ENCODE results near the gene PTGFRN. TPM values are rescaled to one million over a fixed set of nuclear protein-coding genes. Genes with fewer than 3 reads are reported as not detected.
A peak's percentile ranks its signal among the peaks of the same experiment; 100 is the strongest.
"Not testable (repeated sequence)": the region's sequence is repeated elsewhere in the genome, so short reads cannot be mapped to it uniquely, and the experiment has no call there.

Gene PTGFRN
- total RNA-seq, 2 experiments from 2014 or later, result not detected

GRCh38 chr1:116933606-116934515 is 24.1 kb downstream of the PTGFRN start:
- Histone ChIP-seq H3K4me2 (ENCODE audit: low read length) (no peak overlapping the region), H3K4me3 (ENCODE audit: low read depth, low read length, poor library complexity, severe bottlenecking) (no peak overlapping the region), H3K27ac (ENCODE audit: low read depth, low read length, poor library complexity, severe bottlenecking) (no peak overlapping the region), H3K9me2 (ENCODE audit: insufficient read depth, low read length) (no peaks in the 10 kb centered on the region), H3K4me1 (ENCODE audit: insufficient read depth, low read length, poor library complexity, severe bottlenecking) (no peaks in the 10 kb centered on the region), H3K36me3 (ENCODE audit: insufficient read depth, low read length) (no peaks in the 10 kb centered on the region), H4K20me1 (ENCODE audit: insufficient read depth, low read length) (no peaks in the 10 kb centered on the region), H3K79me2 (ENCODE audit: insufficient read depth, low read depth, low read length) (no peaks in the 10 kb centered on the region), H2AFZ (ENCODE audit: low read length) (no peak overlapping the region), H3K9me3 (ENCODE audit: low read length) (no peaks in the 10 kb centered on the region)
- no peak for DNase-seq (ENCODE audit: low spot score)
- BruUV-seq (replicated peaks), result no TSS peak
- ChIA-PET CTCF (ENCODE audit: unreplicated experiment) (no interaction called here), POLR2A (no interaction called here)
- TF ChIP-seq EZH2phosphoT487 (IDR thresholded peaks at IDR 0.05; ENCODE audit: borderline replicate concordance, low read depth, low read length) (no peak), CTCF (conservative IDR thresholded peaks at IDR 0.05; ENCODE audit: low read length) (no peak)
- intact Hi-C loops (cut with micrococcal nuclease; ENCODE audit: unreplicated experiment), result no loop called here

DNA sequence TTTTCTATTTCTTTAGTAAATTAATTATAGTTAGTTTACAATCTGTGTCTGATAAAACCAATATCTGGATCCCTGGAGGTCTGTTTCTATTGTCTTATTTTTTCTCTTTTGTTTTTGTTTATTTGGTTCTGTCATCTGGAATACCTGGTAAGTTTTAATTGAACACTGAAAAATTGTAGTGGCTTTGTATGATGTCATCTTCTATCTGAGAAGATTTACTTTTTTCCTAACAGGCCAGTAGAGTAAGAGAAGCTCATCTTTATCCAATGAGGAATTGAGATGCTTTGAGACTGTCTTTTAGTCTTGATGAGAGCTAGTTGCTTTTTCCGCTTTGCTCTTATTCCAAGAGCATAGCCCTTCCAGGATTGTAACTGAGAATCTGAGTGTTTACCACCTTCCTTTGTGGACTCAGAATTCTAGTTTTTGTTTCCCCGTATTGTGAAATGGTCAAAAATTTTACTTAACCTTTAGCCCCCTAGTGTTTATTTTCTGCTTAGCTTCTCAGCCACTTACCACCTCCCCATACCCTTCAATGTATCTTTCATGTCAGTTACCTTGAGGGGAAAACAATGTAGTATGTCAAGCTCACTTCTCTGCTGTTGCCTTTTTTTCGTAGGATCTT is 25.0 kb downstream of the PTGFRN start:
- H2AFZ ChIP-seq (ENCODE audit: low read length), result no peak overlapping the region
- POLR2A ChIA-PET, result interaction anchor here (1.1 kb wide), 1 partner anchor 9 kb away, joined by 3 read pairs; no protein-coding TSS in a partner anchor
- no peaks in the 10 kb centered on the region for H3K4me1 ChIP-seq (ENCODE audit: insufficient read depth, low read length, poor library complexity, severe bottlenecking)
- H3K4me3 ChIP-seq (ENCODE audit: low read depth, low read length, poor library complexity, severe bottlenecking), result no peak overlapping the region
- no peaks in the 10 kb centered on the region for H3K36me3 ChIP-seq (ENCODE audit: insufficient read depth, low read length)
- intact Hi-C loops (cut with micrococcal nuclease; ENCODE audit: unreplicated experiment), result no loop called here
- H3K79me2 ChIP-seq (ENCODE audit: insufficient read depth, low read depth, low read length), result no peaks in the 10 kb centered on the region
- no peaks in the 10 kb centered on the region for H3K9me3 ChIP-seq (ENCODE audit: low read length)
- no peak overlapping the region for H3K4me2 ChIP-seq (ENCODE audit: low read length)
- TF ChIP-seq EZH2phosphoT487 (IDR thresholded peaks at IDR 0.05; ENCODE audit: borderline replicate concordance, low read depth, low read length), result no peak
- peak; percentile 72 for TF ChIP-seq CTCF (conservative IDR thresholded peaks at IDR 0.05; ENCODE audit: low read length)
- H3K27ac ChIP-seq (ENCODE audit: low read depth, low read length, poor library complexity, severe bottlenecking), result no peak overlapping the region
- no TSS peak for BruUV-seq (replicated peaks)
- no peaks in the 10 kb centered on the region for H4K20me1 ChIP-seq (ENCODE audit: insufficient read depth, low read length)
- CTCF ChIA-PET (ENCODE audit: unreplicated experiment), result no interaction called here
- DNase-seq (ENCODE audit: low spot score), result peak; percentile 30
- H3K9me2 ChIP-seq (ENCODE audit: insufficient read depth, low read length), result no peaks in the 10 kb centered on the region

DNA sequence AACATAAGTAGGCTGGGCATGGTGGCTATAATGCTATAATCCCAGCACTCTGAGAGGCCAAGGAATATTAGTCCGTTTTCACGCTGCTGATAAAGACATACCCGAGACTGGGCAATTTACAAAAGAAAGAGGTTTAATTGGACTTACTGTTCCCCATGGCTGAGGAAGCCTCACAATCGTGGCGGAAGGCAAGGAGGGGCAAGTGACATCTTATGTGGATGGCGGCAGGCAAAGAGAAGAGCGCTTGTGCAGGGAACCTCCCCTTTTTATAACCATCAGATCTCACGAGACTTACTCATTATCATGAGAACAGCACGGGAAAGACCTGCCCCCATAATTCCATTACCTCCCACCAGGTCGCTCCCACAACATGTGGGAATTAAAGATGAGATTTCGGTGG is 28.5 kb downstream of the PTGFRN start:
- DNase-seq (ENCODE audit: low spot score), result no peak
- H3K36me3 ChIP-seq (ENCODE audit: insufficient read depth, low read length), result no peaks in the 10 kb centered on the region
- no peak overlapping the region for H3K4me3 ChIP-seq (ENCODE audit: low read depth, low read length, poor library complexity, severe bottlenecking)
- no peak overlapping the region for H3K4me2 ChIP-seq (ENCODE audit: low read length)
- no peak overlapping the region for H3K27ac ChIP-seq (ENCODE audit: low read depth, low read length, poor library complexity, severe bottlenecking)
- POLR2A ChIA-PET, result no interaction called here
- H3K4me1 ChIP-seq (ENCODE audit: insufficient read depth, low read length, poor library complexity, severe bottlenecking), result no peaks in the 10 kb centered on the region
- H3K9me2 ChIP-seq (ENCODE audit: insufficient read depth, low read length), result no peaks in the 10 kb centered on the region
- H2AFZ ChIP-seq (ENCODE audit: low read length), result no peak overlapping the region
- TF ChIP-seq CTCF (conservative IDR thresholded peaks at IDR 0.05; ENCODE audit: low read length) (no peak), EZH2phosphoT487 (IDR thresholded peaks at IDR 0.05; ENCODE audit: borderline replicate concordance, low read depth, low read length) (no peak)
- H3K9me3 ChIP-seq (ENCODE audit: low read length), result no peaks in the 10 kb centered on the region
- no peaks in the 10 kb centered on the region for H4K20me1 ChIP-seq (ENCODE audit: insufficient read depth, low read length)
- CTCF ChIA-PET (ENCODE audit: unreplicated experiment), result no interaction called here
- intact Hi-C loops (cut with micrococcal nuclease; ENCODE audit: unreplicated experiment), result no loop called here
- no peaks in the 10 kb centered on the region for H3K79me2 ChIP-seq (ENCODE audit: insufficient read depth, low read depth, low read length)
- BruUV-seq (replicated peaks), result no TSS peak

DNA sequence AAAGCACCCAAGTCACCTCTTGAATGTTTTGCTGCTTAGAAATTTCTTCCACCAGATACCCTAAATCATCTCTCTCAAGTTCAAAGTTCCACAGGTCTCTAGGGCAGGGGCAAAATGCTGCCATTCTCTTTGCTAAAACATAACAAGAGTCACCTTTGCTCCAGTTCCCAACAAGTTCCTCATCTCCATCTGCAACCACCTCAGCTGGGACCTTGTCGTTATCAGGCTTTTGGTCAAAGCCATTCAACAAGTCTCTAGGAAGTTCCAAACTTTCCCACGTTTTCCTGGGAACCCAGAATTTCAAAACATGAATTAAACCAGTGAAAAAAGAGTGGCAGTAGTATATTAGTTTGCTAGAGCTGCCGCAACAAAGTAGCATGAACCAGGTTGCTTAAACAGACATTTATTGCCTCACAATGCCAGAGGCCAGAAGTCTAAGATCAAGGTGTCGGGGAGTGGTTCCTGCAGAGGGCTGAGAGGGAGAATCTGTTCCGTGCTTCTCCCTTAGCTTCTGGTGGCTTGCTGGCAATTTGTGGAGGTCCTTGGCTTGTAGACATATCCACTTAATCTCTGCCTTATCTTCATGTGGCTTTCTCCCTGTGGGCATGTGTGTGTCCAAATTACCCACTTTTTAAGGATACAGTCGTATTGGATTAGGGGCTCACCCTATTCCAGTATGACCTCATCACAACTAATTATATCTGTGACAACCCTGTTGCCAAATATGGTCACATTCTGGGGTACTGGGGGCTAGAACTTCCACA is 30.2 kb downstream of the PTGFRN start:
- H3K4me3 ChIP-seq (ENCODE audit: low read depth, low read length, poor library complexity, severe bottlenecking); H3K9me3 ChIP-seq (ENCODE audit: low read length); H3K9me2 ChIP-seq (ENCODE audit: insufficient read depth, low read length); H3K36me3 ChIP-seq (ENCODE audit: insufficient read depth, low read length); H3K4me1 ChIP-seq (ENCODE audit: insufficient read depth, low read length, poor library complexity, severe bottlenecking); H3K27ac ChIP-seq (ENCODE audit: low read depth, low read length, poor library complexity, severe bottlenecking); H2AFZ ChIP-seq (ENCODE audit: low read length); BruUV-seq (replicated peaks); intact Hi-C loops (cut with micrococcal nuclease; ENCODE audit: unreplicated experiment); H3K4me2 ChIP-seq (ENCODE audit: low read length); CTCF ChIA-PET (ENCODE audit: unreplicated experiment); H3K79me2 ChIP-seq (ENCODE audit: insufficient read depth, low read depth, low read length); DNase-seq (ENCODE audit: low spot score); H4K20me1 ChIP-seq (ENCODE audit: insufficient read depth, low read length): not testable (repeated sequence)
- POLR2A ChIA-PET, result interaction anchor here (0.5 kb wide), 1 partner anchor 13 kb away, joined by 3 read pairs; no protein-coding TSS in a partner anchor
